A172 (cell line): ENCODE measurements around the gene EFCAB12. TPM values are rescaled to one million over a fixed set of nuclear protein-coding genes. Genes with fewer than 3 reads are reported as not detected.
A peak's percentile ranks its signal among the peaks of the same experiment; 100 is the strongest.

Source experiments
- DNase-seq: peaks from one replicate; pipeline ENCODE4 v3.0.0-alpha.2; 2015; ENCODE audit warnings: low spot score
- total RNA-seq: library from RNA; depleted of rRNA; stranded (reverse); fragments of >200 nt; shearing (Covaris generic); gene quantifications from 2 replicates; pipeline ENCODE4 v1.2.3, GENCODE V29; 2014; rRNA removed

The EFCAB12 gene
- total RNA-seq: 0.05 and 0.10 TPM in 2 replicates

GRCh38 chr3:129428376-129429079, at the start of gene EFCAB12:
Gene EFCAB12, minus strand, starts transcription at chr3:129428636. Its CDS starts 148 bp downstream, at chr3:129428488.
- peak; percentile 95 for DNase-seq

DNA sequence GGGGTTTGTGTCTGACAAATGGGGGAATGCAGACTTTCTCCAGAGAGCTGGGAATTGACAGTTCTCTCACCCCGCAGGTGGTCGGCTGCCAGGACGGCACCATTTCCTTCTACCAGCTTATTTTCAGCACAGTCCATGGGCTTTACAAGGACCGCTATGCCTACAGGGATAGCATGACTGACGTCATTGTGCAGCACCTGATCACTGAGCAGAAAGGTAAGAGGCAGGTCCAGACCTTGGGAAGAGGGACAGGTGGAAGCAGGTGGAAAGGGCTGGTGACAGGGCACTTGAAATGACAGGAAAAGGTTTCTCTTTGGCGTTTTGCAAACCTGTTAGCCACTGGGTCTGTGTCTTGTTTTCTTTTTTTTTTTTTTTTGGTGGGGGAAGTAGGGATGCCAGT, 48.1 kb upstream of the EFCAB12 start:
- DNase-seq: no peak

DNA sequence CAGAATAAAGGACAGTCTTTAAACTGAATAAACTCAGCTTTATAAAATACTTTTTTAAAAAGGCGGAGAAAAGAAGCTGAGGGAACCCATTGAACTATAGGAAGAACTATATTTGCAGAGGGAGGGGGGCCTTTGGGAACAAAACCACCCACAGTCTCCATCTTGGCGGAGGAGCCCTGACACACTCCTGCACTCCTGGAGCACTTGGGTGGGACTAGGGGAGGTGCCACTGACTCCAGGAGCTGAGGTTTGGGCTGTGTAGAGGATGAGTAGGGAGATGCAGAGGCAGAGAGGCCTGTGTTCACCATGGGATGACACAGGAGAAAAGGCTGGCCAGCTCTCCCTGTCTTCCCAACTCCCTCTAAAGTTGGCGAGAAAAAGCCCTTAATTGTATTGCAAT, 47.4 kb upstream of the EFCAB12 start:
- no peak for DNase-seq

DNA sequence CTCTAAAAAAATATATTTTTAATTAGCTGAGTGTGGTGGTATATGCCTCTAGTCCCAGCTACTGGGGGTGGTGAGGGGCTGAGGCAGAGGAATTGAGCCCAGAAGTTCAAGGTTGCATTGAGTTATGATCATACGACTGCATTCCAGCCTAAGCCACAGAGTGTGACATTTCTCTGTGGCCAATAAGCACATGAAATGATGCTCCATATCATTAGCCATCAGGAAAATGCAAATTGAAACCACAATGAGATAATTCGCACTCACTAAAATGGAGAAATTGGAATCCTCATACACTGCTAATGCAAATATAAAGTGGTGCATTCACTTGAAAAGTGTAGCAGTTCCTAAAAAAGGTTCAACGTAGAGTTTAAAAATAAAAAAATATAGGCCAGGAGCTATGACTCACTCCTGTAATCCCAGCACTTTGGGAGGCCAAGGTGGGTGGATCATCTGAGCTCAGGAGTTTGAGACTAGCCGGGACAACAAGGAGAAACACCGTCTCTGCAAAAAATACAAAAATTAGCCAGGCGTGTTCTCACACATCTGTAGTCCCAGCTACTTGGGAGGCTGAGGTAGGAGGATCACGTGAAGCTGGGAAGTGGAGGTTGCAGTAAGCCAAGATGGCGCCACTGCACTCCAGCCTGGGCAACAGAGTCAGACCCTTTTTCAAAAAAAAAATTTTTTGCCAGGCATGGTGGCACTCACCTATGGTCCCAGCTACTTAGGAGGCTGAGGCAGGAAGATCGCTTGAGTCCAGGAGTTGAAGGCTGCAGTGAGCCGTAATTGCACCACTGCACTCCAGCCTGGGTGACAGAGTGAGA, 46.8 kb upstream of the EFCAB12 start:
- DNase-seq: peak; percentile 54

- DNase-seq: no peak
Observed at GRCh38 chr3:129473769-129474152, 45.3 kb upstream of the EFCAB12 start.

DNA sequence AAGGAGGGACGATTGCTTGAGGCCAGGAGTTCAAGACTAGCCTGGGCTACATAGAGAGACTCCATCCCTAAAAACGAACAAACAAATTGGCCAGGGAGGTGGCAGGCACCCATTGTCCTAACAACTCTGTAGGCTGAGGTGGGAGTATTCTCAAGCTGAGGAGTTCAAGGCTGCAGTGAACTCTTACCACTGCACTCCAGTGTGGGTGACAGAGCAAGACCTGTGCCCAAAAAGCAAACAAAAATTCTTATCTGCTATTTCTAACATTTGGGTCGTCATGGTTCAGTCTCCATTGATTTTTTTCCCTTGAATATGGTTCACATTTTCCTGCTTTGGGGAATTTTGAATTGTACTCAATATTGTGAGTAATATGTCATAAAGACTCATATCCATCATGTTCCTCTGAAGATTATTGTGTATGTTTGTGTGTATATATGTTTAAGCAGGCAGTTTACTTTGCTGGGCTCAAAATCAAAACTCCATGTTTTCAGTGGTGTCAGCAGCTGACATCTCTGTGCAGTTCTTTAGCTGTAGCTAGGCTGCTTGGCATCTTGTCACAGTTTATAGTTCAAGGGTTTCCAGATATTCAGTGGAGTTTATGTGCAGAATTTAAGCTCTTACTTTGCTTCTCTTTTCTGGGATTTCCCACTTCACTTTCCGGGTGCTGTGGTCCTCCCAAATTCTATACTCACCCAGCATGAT, 44.8 kb upstream of the EFCAB12 start:
- no peak for DNase-seq

DNA sequence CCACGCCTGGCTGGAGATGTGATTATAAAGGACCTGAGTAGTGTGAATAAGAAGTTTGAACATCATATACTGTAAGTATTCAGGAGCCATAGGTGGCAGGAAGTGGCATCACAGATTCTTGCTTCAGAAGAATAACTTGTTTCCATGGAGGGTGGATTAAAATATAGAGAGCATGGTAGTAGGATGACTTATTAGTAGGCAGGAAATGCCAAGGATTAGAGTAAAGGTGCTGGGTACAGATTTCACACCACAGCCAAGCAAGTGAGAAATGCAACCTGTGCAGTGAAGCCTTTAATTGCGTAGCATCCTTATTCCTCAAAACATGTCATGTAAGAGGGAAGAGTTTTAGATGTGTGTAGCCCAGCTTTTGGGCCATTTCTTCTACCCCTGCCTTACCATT, 42.4 kb upstream of the EFCAB12 start:
- no peak for DNase-seq

DNA sequence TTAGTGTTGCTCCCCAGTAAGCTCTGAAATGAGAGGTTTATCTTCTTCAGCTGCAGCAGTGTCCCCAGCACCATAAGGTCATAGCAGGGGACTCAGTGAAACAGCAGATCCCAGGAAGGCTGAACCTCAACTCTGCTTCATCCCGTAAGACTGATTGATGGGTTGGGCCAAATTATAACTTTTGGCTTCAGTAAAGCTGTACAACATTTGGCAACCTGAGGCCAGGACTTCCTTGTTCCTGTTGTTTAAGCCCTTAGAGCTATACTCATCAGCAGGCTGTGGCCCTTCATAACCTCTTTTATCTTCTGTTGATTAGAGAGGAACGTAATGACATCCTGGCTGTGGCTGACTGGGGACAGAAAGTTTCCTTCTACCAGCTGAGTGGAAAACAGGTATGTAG, 40.6 kb upstream of the EFCAB12 start:
- no peak for DNase-seq

DNA sequence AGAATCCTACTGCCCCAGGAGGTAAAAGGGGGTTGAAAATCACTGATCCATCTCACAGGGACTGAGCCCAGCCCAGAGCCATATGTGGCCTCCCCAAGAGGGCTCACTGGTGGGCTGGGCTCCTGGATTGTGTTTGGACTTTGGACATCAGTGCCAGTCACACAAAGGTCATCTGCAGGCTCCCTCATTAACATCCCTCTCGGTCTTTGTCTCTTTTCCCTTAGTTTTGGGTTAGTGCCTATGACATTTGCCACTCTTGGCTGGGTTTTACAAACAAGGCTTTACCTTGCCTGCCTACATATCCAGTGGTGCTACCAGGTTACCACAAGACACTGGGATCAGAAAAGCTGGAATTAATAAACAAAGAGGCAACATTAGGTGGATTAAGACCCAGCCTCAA, 39.5 kb upstream of the EFCAB12 start:
- no peak for DNase-seq

DNA sequence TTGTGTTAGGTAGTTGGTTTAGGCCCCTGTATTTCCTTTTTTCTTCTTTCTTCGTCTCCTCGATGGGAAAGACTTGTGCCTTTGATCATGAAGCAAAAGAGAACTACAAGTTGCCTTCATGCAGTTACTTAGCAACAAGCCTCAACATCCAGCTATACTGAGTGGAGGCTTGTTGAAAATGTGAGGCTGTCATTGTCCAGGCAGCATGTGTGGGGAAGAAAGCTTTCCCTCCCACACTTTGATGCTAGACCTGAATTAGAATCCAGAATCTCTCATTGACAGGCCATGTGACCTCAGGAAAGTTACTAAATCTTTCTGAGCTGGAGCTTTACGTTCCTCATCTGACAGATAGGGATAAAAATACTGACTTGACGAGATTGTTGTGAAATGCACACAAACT, 35.3 kb upstream of the EFCAB12 start:
- no peak for DNase-seq

DNA sequence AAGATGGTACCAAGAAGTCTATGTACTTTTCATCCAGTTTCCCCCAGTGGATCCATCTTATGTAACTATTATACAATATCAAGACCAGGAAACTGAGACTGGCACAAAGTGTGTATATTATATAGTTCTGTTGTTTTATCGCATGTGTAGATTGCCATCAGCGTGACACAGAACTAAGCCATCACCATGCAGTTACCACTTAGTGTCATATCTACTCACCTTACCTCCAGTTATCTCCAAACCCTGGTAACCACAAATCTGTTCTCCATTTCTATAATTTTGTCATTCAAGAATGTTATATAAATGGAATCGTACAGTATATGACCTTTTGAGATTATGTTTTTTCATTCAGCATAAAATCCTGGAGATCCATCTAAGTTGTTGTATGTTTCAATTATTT, 34.7 kb upstream of the EFCAB12 start:
- DNase-seq: no peak

- DNase-seq: no peak
Observed at GRCh38 chr3:129462361-129462968, 34.0 kb upstream of the EFCAB12 start.

- DNase-seq: no peak
Observed at GRCh38 chr3:129461461-129462146, 33.2 kb upstream of the EFCAB12 start.

DNA sequence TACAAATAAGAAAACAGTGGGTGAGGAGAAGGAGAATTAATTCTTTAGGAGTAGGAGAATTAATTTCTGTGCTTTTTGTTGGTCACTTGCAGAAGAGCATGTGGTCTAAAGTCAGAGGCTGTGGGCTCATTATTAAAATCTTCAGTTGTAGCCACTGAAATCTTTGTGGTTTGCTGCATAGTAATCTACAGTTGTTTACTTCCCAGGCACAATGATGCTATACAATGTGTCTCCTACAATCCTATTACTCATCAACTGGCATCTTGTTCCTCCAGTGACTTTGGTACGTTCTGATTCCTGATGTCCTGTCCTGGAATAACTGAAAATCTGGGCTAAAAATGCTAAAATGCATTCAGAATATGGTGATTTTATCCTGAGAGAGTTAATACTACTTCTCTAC, 32.6 kb upstream of the EFCAB12 start:
- peak; percentile 61 for DNase-seq

DNA sequence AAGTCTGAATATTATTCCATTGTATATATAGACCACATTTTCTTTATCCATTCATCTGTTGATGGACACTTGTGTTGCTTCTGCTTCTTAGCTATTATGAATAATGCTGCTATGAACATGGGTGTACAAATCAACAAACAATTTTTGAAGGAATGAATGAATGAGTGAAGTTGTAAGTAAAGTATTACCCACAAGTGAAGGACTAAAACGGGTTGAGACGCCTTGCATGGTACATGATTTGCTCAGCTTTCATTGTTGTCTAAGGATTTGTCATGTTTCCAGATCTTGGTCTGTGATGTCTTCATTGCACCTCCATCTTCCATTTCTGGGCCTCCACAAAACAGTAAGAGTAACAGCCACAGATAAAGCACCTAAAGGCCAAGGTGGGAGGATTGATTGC, 32.1 kb upstream of the EFCAB12 start:
- no peak for DNase-seq

GRCh38 chr3:129460155-129460554, 31.7 kb upstream of the EFCAB12 start:
- DNase-seq: no peak

GRCh38 chr3:129453732-129454131, 25.3 kb upstream of the EFCAB12 start:
- no peak for DNase-seq

GRCh38 chr3:129449279-129450115, 21.1 kb upstream of the EFCAB12 start:
- no peak for DNase-seq

DNA sequence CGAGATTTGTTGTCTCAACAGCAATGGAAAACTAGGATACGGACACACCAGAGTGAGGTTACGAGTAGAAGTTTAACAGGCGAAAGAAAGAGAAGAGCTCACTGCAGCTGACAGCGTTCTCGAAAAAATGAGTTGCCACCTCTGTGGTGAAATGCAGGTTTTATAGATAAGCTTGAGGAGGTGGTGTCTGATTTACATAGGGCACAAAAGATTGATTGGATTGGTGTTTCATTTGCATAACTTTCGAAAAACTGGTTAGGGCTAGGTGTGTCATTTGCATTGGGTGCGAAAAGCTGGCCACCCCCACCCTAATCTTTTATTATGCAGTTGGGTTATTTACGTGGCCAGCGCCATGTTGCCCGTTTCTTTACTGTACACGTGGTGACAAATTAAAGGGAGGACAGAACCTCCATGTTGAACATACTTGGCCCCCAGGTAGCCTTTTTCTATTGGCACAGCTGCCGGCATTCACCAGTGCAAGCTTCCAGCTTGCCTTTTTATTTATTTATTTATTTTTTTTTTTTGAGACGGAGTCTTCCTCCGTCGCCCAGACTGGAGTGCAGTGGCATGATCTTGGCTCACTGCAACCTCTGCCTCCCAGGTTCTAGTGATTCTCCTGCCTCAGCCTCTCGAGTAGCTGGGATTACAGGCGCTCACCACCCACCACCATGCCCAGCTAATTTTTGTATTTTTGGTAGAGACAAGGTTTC, 19.9 kb upstream of the EFCAB12 start:
- DNase-seq: no peak

DNA sequence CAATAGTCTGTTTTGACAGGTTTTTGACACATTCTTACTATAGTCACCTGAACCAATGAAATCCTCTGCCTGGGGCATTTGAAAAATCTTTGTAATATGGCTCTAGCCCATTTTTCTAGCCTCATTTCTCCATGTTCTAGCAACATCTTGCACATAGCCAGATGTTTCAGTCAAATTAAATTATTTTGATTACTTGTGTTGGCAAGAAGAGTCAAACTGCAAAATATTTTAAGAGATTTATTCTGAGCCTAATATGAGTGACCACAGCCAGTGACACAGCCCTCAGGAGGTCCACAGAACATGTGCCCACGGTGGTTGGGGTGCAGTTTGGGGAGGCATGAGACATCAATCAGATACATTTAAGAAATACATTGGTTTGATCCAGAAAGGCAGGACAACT, 18.5 kb upstream of the EFCAB12 start:
- DNase-seq: no peak
